Liver (tissue), 9 donors: ENCODE data around the gene VSNL1. TPM values are rescaled to one million over a fixed set of nuclear protein-coding genes. Genes with fewer than 3 reads are reported as not detected.

Experiments used
- DNase-seq: peaks from one replicate; pipeline ENCODE4 v3.0.0-alpha.2; 2017; ENCODE audit warnings: low spot score
- H3K27ac ChIP-seq, 2 donors: one replicate each; pipeline ENCODE4 v1.7.0; 2013; ENCODE audit warnings: inconsistent platforms in 2 of 2, low read length in 2 of 2, control low read depth in 1 of 2, low read depth in 1 of 2, mild to moderate bottlenecking in 1 of 2
- H3K27me3 ChIP-seq, 4 donors: one replicate each; pipeline versions ENCODE4 v1.6.1 to v1.7.0; 2013; ENCODE audit warnings: low read length in 3 of 4, inconsistent platforms in 1 of 4, mild to moderate bottlenecking in 1 of 4, moderate library complexity in 1 of 4; ENCODE audit not compliant: control insufficient read depth in 4 of 4, insufficient read depth in 4 of 4
- H3K36me3 ChIP-seq, 4 donors: one replicate each; pipeline versions ENCODE4 v1.6.1 to v1.7.0; 2013; ENCODE audit warnings: low read length in 3 of 4, mild to moderate bottlenecking in 3 of 4, low read depth in 1 of 4, moderate library complexity in 1 of 4; ENCODE audit not compliant: control insufficient read depth in 4 of 4, insufficient read depth in 3 of 4
- H3K4me1 ChIP-seq, 4 donors: one replicate each; pipeline versions ENCODE4 v1.6.1 to v1.7.0; 2013; ENCODE audit warnings: low read length in 3 of 4, mild to moderate bottlenecking in 3 of 4, moderate library complexity in 1 of 4; ENCODE audit not compliant: control insufficient read depth in 4 of 4, insufficient read depth in 4 of 4
- H3K4me3 ChIP-seq, 3 donors: one replicate each; pipeline versions ENCODE4 v1.6.1 to v1.7.0; 2013; ENCODE audit warnings: low read length in 3 of 3, control low read depth in 1 of 3, low read depth in 1 of 3, mild to moderate bottlenecking in 1 of 3
- H3K9ac ChIP-seq, 2 donors: one replicate each; pipeline ENCODE4 v1.7.0; 2013; ENCODE audit warnings: low read length in 2 of 2, mild to moderate bottlenecking in 2 of 2, moderate library complexity in 2 of 2, control low read depth in 1 of 2, low read depth in 1 of 2
- H3K9me3 ChIP-seq, 4 donors: one replicate each; pipeline versions ENCODE4 v1.6.1 to v1.7.0; 2013; ENCODE audit warnings: low read length in 3 of 4; ENCODE audit not compliant: control insufficient read depth in 4 of 4
- EGR1 ChIP-seq, 2 donors: IDR thresholded peaks; 2 replicates each; pipeline ENCODE4 v1.6.1; 2016 to 2018; ENCODE audit warnings: antibody characterized with exemption in 2 of 2, low read depth in 2 of 2
- FOXA1 ChIP-seq: IDR thresholded peaks from 2 replicates; pipeline ENCODE4 v1.6.1; 2016; ENCODE audit warnings: antibody characterized with exemption
- FOXA2 ChIP-seq: IDR thresholded peaks from 2 replicates; pipeline ENCODE4 v1.6.1; 2016; ENCODE audit warnings: antibody characterized with exemption
- GABPA ChIP-seq, 2 donors: IDR thresholded peaks in 1 of 2; conservative IDR thresholded peaks in 1 of 2; 2 replicates each; pipeline ENCODE4 v1.6.1; 2016; ENCODE audit warnings: antibody characterized with exemption in 2 of 2, mild to moderate bottlenecking in 1 of 2, moderate library complexity in 1 of 2
- HNF4A ChIP-seq, 2 donors: conservative IDR thresholded peaks; 2 replicates each; pipeline ENCODE4 v1.6.1; 2016; ENCODE audit warnings: antibody characterized with exemption in 2 of 2, mild to moderate bottlenecking in 2 of 2
- HNF4G ChIP-seq: IDR thresholded peaks from 2 replicates; pipeline ENCODE4 v1.6.1; 2016; ENCODE audit warnings: antibody characterized with exemption
- JUND ChIP-seq, 2 donors: IDR thresholded peaks; 2 replicates each; pipeline ENCODE4 v1.6.1; 2016; ENCODE audit warnings: antibody characterized with exemption in 2 of 2
- NR2F2 ChIP-seq: IDR thresholded peaks from 2 replicates; pipeline ENCODE4 v1.6.1; 2016; ENCODE audit warnings: antibody characterized with exemption
- RAD21 ChIP-seq, 2 donors: IDR thresholded peaks; 2 replicates each; pipeline ENCODE4 v1.6.1; 2016; ENCODE audit warnings: antibody characterized with exemption in 2 of 2, mild to moderate bottlenecking in 2 of 2
- RXRA ChIP-seq, 2 donors: IDR thresholded peaks; 2 replicates each; pipeline ENCODE4 v1.6.1; 2017 to 2018; ENCODE audit warnings: antibody characterized with exemption in 2 of 2, mild to moderate bottlenecking in 1 of 2
- SP1 ChIP-seq: IDR thresholded peaks from 2 replicates; pipeline ENCODE4 v1.6.1; 2018; ENCODE audit warnings: antibody characterized with exemption, mild to moderate bottlenecking
- TAF1 ChIP-seq: conservative IDR thresholded peaks from 2 replicates; pipeline ENCODE4 v1.6.1; 2016; ENCODE audit warnings: antibody characterized with exemption, mild to moderate bottlenecking
- YY1 ChIP-seq: IDR thresholded peaks from 2 replicates; pipeline ENCODE4 v1.6.1; 2016; ENCODE audit warnings: antibody characterized with exemption, mild to moderate bottlenecking
- WGBS: extraction: QIAGEN DNeasy Blood & Tissue Kit; methylation state at CpG from one replicate; pipeline ENCODE4 v1.1.7; 2013; 5-methylcytosine and 5-hydroxymethylcytosine counted together
- polyA plus RNA-seq, 2 donors: library from polyadenylated mRNA; stranded (reverse) in 1 of 2; unstranded in 1 of 2; fragments of 200-250 nt in 1 of 2; fragments of >200 nt in 1 of 2; fragmentation: Nextera tagmentation in 1 of 2; extraction: Ambion mirVana in 1 of 2; gene quantifications; one replicate each; pipeline versions ENCODE4 v1.2.1 to v1.2.3, GENCODE V29; 2013 to 2015
- total RNA-seq, 2 donors: library from RNA; depleted of rRNA; stranded (reverse); fragments of >200 nt; gene quantifications; one replicate each; pipeline ENCODE4 v1.2.3, GENCODE V29; 2014
- TF ChIP-seq, protein P1 (sequence below): IDR thresholded peaks from 2 replicates; pipeline ENCODE4 v1.6.1; 2016; ENCODE audit warnings: antibody characterized with exemption
- TF ChIP-seq, protein P2 (sequence below): IDR thresholded peaks from 2 replicates; pipeline ENCODE4 v1.6.1; 2016; ENCODE audit warnings: antibody characterized with exemption
- TF ChIP-seq, protein P3 (sequence below): fragments of 150-350 bp; IDR thresholded peaks from 2 replicates; pipeline ENCODE4 v1.5.1; 2017; ENCODE audit warnings: improper control_type of control experiment, low read depth, low read length; ENCODE audit not compliant: missing input control
- TF ChIP-seq, protein P4 (sequence below): IDR thresholded peaks from 2 replicates; pipeline ENCODE4 v1.6.1; 2016; ENCODE audit warnings: antibody characterized with exemption, mild to moderate bottlenecking
- TF ChIP-seq, protein P5 (sequence below): IDR thresholded peaks from 2 replicates; pipeline ENCODE4 v1.6.1; 2016; ENCODE audit warnings: antibody characterized with exemption
- donor health status: healthy.
- donor health status: healthy.
- donor health status: healthy.
- donor health status: healthy.
- donor health status: healthy.

The VSNL1 gene
- total and polyA plus RNA-seq, 4 donors = 2.2 to 32.9 (median 6.3) TPM

DNA sequence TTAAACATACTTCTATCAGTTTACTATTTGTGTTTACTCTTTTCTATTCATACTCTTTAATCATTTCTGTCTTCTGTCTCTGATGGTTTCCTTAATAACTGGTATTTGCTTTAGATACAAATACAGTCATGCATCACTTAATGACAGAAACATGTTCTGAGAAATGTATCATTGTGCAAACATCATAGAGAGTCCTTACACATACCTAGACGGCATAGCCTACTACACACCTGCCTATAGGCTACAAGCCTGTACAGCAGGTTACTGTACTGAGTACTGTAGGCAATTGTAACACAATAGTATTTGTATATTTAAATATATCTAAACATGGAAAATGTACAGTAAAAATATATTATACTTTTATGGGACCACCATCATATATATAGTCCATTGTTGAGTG lies 36.3 kb downstream of the VSNL1 start (continued):
- TF ChIP-seq, protein P1, sequence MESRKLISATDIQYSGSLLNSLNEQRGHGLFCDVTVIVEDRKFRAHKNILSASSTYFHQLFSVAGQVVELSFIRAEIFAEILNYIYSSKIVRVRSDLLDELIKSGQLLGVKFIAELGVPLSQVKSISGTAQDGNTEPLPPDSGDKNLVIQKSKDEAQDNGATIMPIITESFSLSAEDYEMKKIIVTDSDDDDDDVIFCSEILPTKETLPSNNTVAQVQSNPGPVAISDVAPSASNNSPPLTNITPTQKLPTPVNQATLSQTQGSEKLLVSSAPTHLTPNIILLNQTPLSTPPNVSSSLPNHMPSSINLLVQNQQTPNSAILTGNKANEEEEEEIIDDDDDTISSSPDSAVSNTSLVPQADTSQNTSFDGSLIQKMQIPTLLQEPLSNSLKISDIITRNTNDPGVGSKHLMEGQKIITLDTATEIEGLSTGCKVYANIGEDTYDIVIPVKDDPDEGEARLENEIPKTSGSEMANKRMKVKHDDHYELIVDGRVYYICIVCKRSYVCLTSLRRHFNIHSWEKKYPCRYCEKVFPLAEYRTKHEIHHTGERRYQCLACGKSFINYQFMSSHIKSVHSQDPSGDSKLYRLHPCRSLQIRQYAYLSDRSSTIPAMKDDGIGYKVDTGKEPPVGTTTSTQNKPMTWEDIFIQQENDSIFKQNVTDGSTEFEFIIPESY = no peak
- TF ChIP-seq NR2F2 = no peak
- TF ChIP-seq FOXA1 = no peak
- no peak for TF ChIP-seq EGR1 (IDR thresholded peaks at IDR 0.05; ENCODE audit: low read depth in 2 of 2)
- no peak for TF ChIP-seq HNF4A (conservative IDR thresholded peaks at IDR 0.05)
- TF ChIP-seq YY1 = no peak
- no peak for TF ChIP-seq HNF4G

DNA sequence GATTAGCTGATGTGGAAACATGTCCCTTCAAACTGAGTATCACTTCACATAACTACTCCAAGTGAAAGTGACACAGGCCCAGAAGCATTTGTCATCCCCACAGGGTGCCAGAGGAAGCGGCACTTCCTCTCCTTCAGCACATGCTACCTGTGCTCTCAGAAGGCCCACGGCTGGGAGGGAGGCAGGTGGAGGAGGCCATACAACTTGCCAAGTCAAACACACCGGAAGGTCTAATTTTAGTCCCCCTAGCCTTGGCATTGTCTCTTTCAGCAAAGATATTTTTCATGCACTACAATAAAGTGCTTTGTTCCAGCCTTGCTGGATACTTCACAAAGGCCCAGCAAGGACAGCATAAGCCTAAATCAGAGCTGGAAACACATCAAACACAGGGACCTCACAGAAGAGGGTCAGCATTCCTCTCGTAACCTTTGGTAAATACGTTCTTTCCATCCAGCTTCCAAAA lies 38.0 kb downstream of the VSNL1 start:
- Histone ChIP-seq H3K9me3 (no peaks in the 10 kb centered on the region), H3K4me1 (no peaks in the 10 kb centered on the region), H3K9ac (no peak overlapping the region), H3K4me3 (no peak overlapping the region), H3K27ac (no peak overlapping the region), H3K36me3 (no peaks in the 10 kb centered on the region), H3K27me3 (no peaks in the 10 kb centered on the region)
- TF ChIP-seq, protein P2, sequence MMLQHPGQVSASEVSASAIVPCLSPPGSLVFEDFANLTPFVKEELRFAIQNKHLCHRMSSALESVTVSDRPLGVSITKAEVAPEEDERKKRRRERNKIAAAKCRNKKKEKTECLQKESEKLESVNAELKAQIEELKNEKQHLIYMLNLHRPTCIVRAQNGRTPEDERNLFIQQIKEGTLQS = no peak
- TF ChIP-seq GABPA (IDR thresholded peaks at IDR 0.05 in 1 of 2, conservative IDR thresholded peaks at IDR 0.05 in 1 of 2) = no peak
- no peak for TF ChIP-seq FOXA1
- TF ChIP-seq, protein P1 = no peak
- TF ChIP-seq EGR1 (IDR thresholded peaks at IDR 0.05; ENCODE audit: low read depth in 2 of 2) = no peak
- no peak for TF ChIP-seq RAD21 (IDR thresholded peaks at IDR 0.05)
- no peak for TF ChIP-seq JUND (IDR thresholded peaks at IDR 0.05)
- TF ChIP-seq HNF4A (conservative IDR thresholded peaks at IDR 0.05) = no peak
- no peak for TF ChIP-seq RXRA (IDR thresholded peaks at IDR 0.05)
- TF ChIP-seq FOXA2 = no peak
- no peak for TF ChIP-seq NR2F2
- no peak for TF ChIP-seq YY1
- TF ChIP-seq, protein P3, sequence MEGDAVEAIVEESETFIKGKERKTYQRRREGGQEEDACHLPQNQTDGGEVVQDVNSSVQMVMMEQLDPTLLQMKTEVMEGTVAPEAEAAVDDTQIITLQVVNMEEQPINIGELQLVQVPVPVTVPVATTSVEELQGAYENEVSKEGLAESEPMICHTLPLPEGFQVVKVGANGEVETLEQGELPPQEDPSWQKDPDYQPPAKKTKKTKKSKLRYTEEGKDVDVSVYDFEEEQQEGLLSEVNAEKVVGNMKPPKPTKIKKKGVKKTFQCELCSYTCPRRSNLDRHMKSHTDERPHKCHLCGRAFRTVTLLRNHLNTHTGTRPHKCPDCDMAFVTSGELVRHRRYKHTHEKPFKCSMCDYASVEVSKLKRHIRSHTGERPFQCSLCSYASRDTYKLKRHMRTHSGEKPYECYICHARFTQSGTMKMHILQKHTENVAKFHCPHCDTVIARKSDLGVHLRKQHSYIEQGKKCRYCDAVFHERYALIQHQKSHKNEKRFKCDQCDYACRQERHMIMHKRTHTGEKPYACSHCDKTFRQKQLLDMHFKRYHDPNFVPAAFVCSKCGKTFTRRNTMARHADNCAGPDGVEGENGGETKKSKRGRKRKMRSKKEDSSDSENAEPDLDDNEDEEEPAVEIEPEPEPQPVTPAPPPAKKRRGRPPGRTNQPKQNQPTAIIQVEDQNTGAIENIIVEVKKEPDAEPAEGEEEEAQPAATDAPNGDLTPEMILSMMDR = no peak
- no peak for TF ChIP-seq SP1
- no peak for TF ChIP-seq TAF1
- TF ChIP-seq, protein P4, sequence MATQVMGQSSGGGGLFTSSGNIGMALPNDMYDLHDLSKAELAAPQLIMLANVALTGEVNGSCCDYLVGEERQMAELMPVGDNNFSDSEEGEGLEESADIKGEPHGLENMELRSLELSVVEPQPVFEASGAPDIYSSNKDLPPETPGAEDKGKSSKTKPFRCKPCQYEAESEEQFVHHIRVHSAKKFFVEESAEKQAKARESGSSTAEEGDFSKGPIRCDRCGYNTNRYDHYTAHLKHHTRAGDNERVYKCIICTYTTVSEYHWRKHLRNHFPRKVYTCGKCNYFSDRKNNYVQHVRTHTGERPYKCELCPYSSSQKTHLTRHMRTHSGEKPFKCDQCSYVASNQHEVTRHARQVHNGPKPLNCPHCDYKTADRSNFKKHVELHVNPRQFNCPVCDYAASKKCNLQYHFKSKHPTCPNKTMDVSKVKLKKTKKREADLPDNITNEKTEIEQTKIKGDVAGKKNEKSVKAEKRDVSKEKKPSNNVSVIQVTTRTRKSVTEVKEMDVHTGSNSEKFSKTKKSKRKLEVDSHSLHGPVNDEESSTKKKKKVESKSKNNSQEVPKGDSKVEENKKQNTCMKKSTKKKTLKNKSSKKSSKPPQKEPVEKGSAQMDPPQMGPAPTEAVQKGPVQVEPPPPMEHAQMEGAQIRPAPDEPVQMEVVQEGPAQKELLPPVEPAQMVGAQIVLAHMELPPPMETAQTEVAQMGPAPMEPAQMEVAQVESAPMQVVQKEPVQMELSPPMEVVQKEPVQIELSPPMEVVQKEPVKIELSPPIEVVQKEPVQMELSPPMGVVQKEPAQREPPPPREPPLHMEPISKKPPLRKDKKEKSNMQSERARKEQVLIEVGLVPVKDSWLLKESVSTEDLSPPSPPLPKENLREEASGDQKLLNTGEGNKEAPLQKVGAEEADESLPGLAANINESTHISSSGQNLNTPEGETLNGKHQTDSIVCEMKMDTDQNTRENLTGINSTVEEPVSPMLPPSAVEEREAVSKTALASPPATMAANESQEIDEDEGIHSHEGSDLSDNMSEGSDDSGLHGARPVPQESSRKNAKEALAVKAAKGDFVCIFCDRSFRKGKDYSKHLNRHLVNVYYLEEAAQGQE = no peak
- TF ChIP-seq, protein P5, sequence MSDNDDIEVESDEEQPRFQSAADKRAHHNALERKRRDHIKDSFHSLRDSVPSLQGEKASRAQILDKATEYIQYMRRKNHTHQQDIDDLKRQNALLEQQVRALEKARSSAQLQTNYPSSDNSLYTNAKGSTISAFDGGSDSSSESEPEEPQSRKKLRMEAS = no peak
- 76% methylated on average over 5 of the region's 5 CpGs for WGBS
- no peak for DNase-seq
